CD14-positive monocyte (primary cell): Measurements from ENCODE around the gene PLPP7. TPM values are rescaled to one million over a fixed set of nuclear protein-coding genes. Genes with fewer than 3 reads are reported as not detected.
A peak's percentile ranks its signal among the peaks of the same experiment; 100 is the strongest.

Source experiments
- DNase-seq, 3 donors: peaks; one replicate each; pipeline ENCODE4 v3.0.0-alpha.2; 2011 to 2022
- H2AFZ ChIP-seq: 2 replicates; pipeline ENCODE4 v1.6.0; 2012; ENCODE audit warnings: mild to moderate bottlenecking, low read depth, low read length, inconsistent platforms; ENCODE audit not compliant: insufficient read depth, poor library complexity, severe bottlenecking
- H3K27ac ChIP-seq, 2 donors: 1 replicate in 1 of 2; 2 replicates in 1 of 2; pipeline ENCODE4 v1.5.1; 2012 to 2013; ENCODE audit warnings: low read length in 2 of 2, control low read depth in 1 of 2, inconsistent platforms in 1 of 2, low read depth in 1 of 2, mild to moderate bottlenecking in 1 of 2
- H3K27me3 ChIP-seq, 2 donors: one replicate each; pipeline versions ENCODE4 v1.6.0 to v1.6.1; 2011 to 2013; ENCODE audit warnings: low read length in 2 of 2; ENCODE audit not compliant: control insufficient read depth in 2 of 2, insufficient read depth in 2 of 2
- H3K36me3 ChIP-seq, 2 donors: replicated peaks in 1 of 2; 1 replicate in 1 of 2; 2 replicates in 1 of 2; pipeline versions ENCODE4 v1.5.1 to v1.6.1; 2012 to 2013; ENCODE audit warnings: low read length in 2 of 2, control low read depth in 1 of 2, inconsistent platforms in 1 of 2, mild to moderate bottlenecking in 1 of 2; ENCODE audit not compliant: insufficient read depth in 2 of 2, control insufficient read depth in 1 of 2
- H3K4me1 ChIP-seq, 2 donors: 1 replicate in 1 of 2; 2 replicates in 1 of 2; pipeline versions ENCODE4 v1.5.1 to v1.6.1; 2012 to 2013; ENCODE audit warnings: low read length in 2 of 2, control low read depth in 1 of 2, inconsistent platforms in 1 of 2, mild to moderate bottlenecking in 1 of 2, moderate library complexity in 1 of 2; ENCODE audit not compliant: insufficient read depth in 2 of 2, control insufficient read depth in 1 of 2
- H3K4me2 ChIP-seq: replicated peaks from 2 replicates; pipeline ENCODE3; 2012; ENCODE audit warnings: low read length, moderate library complexity, mild to moderate bottlenecking; ENCODE audit not compliant: poor library complexity, severe bottlenecking; ENCODE audit errors: extremely low read depth
- H3K4me3 ChIP-seq, 3 experiments: fragments of 200-600 bp in 1 of 3; sonication (generic) in 1 of 3; replicated peaks in 1 of 3; 1 replicate in 2 of 3; 2 replicates in 1 of 3; pipeline ENCODE4 v1.5.1; 2011 to 2013; ENCODE audit warnings: low read length in 3 of 3, mild to moderate bottlenecking in 3 of 3, control low read depth in 2 of 3, low read depth in 2 of 3, inconsistent platforms in 1 of 3, moderate library complexity in 1 of 3
- H3K79me2 ChIP-seq: 2 replicates; pipeline ENCODE4 v1.6.0; 2012; ENCODE audit warnings: mild to moderate bottlenecking, control low read depth, inconsistent platforms, low read length, moderate library complexity; ENCODE audit not compliant: insufficient read depth
- H3K9ac ChIP-seq: 2 replicates; pipeline ENCODE4 v1.6.0; 2017; ENCODE audit warnings: low read length, mild to moderate bottlenecking; ENCODE audit not compliant: insufficient read depth, poor library complexity, severe bottlenecking
- H3K9me3 ChIP-seq, 2 donors: replicated peaks in 1 of 2; 1 replicate in 1 of 2; 2 replicates in 1 of 2; pipeline versions ENCODE4 v1.5.1 to v1.6.1; 2012 to 2013; ENCODE audit warnings: low read length in 2 of 2, control low read depth in 1 of 2; ENCODE audit not compliant: control insufficient read depth in 1 of 2, insufficient read depth in 1 of 2
- H4K20me1 ChIP-seq: 2 replicates; pipeline ENCODE4 v1.6.0; 2012; ENCODE audit warnings: mild to moderate bottlenecking, low read length, control low read depth, moderate library complexity; ENCODE audit not compliant: insufficient read depth
- H3K27ac Mint-ChIP-seq, 7 donors: one replicate each; pipeline ENCODE4 v1.8.0; 2020; ENCODE audit warnings: mild to moderate bottlenecking in 7 of 7, mixed read lengths in 7 of 7, moderate library complexity in 6 of 7, inconsistent platforms in 2 of 7
- H3K27me3 Mint-ChIP-seq, 3 donors: one replicate each; pipeline ENCODE4 v1.8.0; 2021 to 2022; ENCODE audit warnings: low read depth in 3 of 3, mild to moderate bottlenecking in 3 of 3, mixed read lengths in 3 of 3, moderate library complexity in 3 of 3, inconsistent platforms in 1 of 3
- H3K36me3 Mint-ChIP-seq, 2 donors: one replicate each; pipeline ENCODE4 v1.8.0; 2020; ENCODE audit warnings: mixed read lengths in 2 of 2, inconsistent platforms in 1 of 2, mild to moderate bottlenecking in 1 of 2
- H3K4me1 Mint-ChIP-seq: one replicate; pipeline ENCODE4 v1.8.0; 2020; ENCODE audit warnings: mild to moderate bottlenecking, mixed read lengths
- H3K4me3 Mint-ChIP-seq, 2 donors: one replicate each; pipeline ENCODE4 v1.8.0; 2020; ENCODE audit warnings: mild to moderate bottlenecking in 2 of 2, mixed read lengths in 2 of 2, moderate library complexity in 1 of 2
- H3K9me3 Mint-ChIP-seq, 7 donors: one replicate each; pipeline ENCODE4 v1.8.0; 2020 to 2022; ENCODE audit warnings: mixed read lengths in 7 of 7, mild to moderate bottlenecking in 6 of 7, moderate library complexity in 6 of 7, inconsistent platforms in 2 of 7
- WGBS: methylation state at CpG from one replicate; pipeline ENCODE4 v1.1.5; 2013; ENCODE audit warnings: missing lambda C conversion rate; ENCODE audit not compliant: insufficient coverage; 5-methylcytosine and 5-hydroxymethylcytosine counted together
- intact Hi-C, 2 donors: fragments of 100-400 bp; cut with micrococcal nuclease; formaldehyde crosslinking; loops; one replicate each; pipeline versions ENCODE4 v1.15.0 to v1.15.1; 2023
- polyA plus RNA-seq, 3 donors: library from polyadenylated mRNA; depleted of rRNA in 1 of 3; unstranded in 2 of 3; stranded (reverse) in 1 of 3; fragments of 300-500 nt in 2 of 3; fragments of >200 nt in 1 of 3; fragmentation: Illumina TruSeq in 2 of 3; gene quantifications; 1 replicate in 2 of 3; 2 replicates in 1 of 3; pipeline ENCODE4 v1.2.3, GENCODE V29; 2012 to 2021
- TF ChIP-seq, protein P1 (sequence below): fragments of 200-600 bp; IDR thresholded peaks from one replicate; pipeline ENCODE4 v1.8.0; 2022; ENCODE audit warnings: antibody characterized with exemption, mild to moderate bottlenecking

The PLPP7 gene
- polyA plus RNA-seq, 3 donors = 1.1 to 3.1 (median 1.5) TPM

DNA sequence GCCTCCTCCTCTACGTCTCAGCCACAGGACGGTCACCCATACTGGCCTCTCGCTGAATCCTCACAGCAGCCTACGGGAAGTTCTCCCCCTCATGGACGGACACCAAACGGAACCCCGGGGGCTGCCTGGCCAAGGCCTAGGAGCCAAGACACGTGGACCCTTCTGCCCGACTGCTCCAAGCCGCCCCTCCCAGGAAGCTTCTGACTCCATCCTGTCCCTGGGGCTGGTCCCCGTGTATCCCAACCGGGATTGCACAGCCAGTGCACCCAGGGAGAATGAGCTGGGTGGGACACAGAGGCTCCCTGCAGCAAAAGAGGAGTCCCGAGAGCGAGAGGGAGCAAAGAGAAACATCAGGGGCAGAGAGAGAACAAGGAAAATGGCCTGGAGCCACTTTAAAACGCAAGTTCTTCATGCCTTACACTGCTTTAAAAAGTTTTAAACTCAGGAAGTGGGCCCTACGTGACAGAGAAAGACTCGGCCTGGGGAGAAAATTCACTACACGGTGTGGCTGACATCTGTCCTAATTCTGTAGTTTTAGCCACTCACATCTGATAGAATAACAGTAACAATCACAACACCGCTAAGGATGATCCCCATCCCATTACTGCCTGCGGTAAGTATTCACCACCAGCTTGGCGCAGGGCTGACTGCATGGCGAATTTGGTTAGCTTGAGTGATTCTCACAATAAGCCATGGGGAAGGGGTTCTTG, 16.2 kb upstream of the PLPP7 start:
- Mint-ChIP-seq H3K4me3 (peak overlapping the region; percentile 99 to 100), H3K4me1 (peaks cover 62% of the 10 kb centered on the region), H3K36me3 (peaks cover 3 to 15% of the 10 kb centered on the region in 2 donors), H3K27ac (peak overlapping the region; percentile 92 to 98 (median 96)), H3K27me3 (peaks cover 0 to 2% (median 0%) of the 10 kb centered on the region in 3 donors), H3K9me3 (peaks cover 0 to 2% (median 0%) of the 10 kb centered on the region in 7 donors)
- Histone ChIP-seq H3K4me2 (peak overlapping the region; percentile 98), H2AFZ (peak overlapping the region; percentile 48), H4K20me1 (peaks cover 58% of the 10 kb centered on the region), H3K36me3 (no peaks in the 10 kb centered on the region), H3K27ac (peak overlapping the region; percentile 75 to 93), H3K4me3 (peak overlapping the region; percentile 78 to 94 (median 93)), H3K9me3 (no peaks in the 10 kb centered on the region), H3K4me1 (peaks cover 62 to 65% of the 10 kb centered on the region in 2 donors), H3K79me2 (peaks cover 93% of the 10 kb centered on the region), H3K9ac (peak overlapping the region; percentile 86), H3K27me3 (no peaks in the 10 kb centered on the region)
- 1% methylated on average over 18 of the region's 22 CpGs for WGBS
- intact Hi-C loops = loop anchor here in 1 of 2 donors (10.0 kb wide), 2 partner anchors 462 to 1082 kb away; partner anchors contain the start of gene SETX
- TF ChIP-seq, protein P1, sequence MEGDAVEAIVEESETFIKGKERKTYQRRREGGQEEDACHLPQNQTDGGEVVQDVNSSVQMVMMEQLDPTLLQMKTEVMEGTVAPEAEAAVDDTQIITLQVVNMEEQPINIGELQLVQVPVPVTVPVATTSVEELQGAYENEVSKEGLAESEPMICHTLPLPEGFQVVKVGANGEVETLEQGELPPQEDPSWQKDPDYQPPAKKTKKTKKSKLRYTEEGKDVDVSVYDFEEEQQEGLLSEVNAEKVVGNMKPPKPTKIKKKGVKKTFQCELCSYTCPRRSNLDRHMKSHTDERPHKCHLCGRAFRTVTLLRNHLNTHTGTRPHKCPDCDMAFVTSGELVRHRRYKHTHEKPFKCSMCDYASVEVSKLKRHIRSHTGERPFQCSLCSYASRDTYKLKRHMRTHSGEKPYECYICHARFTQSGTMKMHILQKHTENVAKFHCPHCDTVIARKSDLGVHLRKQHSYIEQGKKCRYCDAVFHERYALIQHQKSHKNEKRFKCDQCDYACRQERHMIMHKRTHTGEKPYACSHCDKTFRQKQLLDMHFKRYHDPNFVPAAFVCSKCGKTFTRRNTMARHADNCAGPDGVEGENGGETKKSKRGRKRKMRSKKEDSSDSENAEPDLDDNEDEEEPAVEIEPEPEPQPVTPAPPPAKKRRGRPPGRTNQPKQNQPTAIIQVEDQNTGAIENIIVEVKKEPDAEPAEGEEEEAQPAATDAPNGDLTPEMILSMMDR = no peak
- DNase-seq = peak in 2 of 3 donors; percentile 59 to 67

DNA sequence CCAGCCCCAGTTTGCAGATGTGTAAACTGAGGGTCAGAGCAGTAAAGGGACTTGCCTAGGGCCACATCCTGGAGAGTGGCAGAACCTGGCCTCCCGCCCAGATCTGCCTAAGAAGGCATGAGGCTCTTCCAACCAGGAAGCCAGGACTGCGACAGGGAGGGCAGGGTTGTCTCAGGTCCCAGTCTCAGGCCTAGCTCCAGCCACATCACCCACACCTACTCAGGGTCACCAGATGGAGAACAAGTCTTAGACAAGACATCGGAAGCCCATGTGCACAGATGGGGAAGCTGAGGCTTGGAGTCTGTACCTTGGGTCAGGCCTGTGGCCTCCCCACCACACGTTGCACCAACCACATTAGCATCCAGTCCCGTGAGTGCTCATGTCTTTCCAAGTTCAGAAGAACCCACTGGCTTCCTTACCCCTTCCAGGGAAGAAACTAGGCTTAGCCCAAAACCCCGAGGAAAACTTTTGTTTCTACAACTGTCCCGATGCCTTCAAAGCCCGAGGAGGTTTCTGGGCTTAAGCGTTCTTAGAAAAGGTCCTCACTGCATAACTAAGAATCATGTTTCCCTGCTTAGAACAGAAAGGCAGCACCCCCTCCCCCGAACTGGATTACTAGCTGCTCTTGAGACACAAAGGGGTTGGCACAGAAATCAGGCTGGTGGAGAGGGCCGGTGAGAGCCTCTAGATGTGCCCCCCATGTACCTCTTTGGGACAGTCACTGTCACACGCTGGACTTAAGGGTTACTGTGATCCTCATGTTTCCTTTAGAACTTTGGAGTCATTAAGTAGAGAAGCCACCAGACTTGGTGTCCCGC, 15.5 kb upstream of the PLPP7 start:
- peak in 2 of 3 donors; percentile 54 to 64 for DNase-seq
- TF ChIP-seq, protein P1 = no peak
- H3K9me3 ChIP-seq = no peaks in the 10 kb centered on the region
- Mint-ChIP-seq H3K27me3 (no peaks in the 10 kb centered on the region), H3K36me3 (peaks cover 3 to 15% of the 10 kb centered on the region in 2 donors), H3K4me3 (peak overlapping the region; percentile 99 to 100), H3K4me1 (peaks cover 62% of the 10 kb centered on the region), H3K9me3 (peaks cover 0 to 2% (median 0%) of the 10 kb centered on the region in 7 donors), H3K27ac (peak overlapping the region; percentile 92 to 98 (median 96))
- no peaks in the 10 kb centered on the region for H3K36me3 ChIP-seq
- peak overlapping the region; percentile 86 for H3K9ac ChIP-seq
- 2% methylated on average over 8 of the region's 13 CpGs for WGBS
- intact Hi-C loops = loop anchor here in 1 of 2 donors (2.0 to 10.0 kb wide), 3 partner anchors 19 to 1081 kb away; partner anchors contain the start of gene SETX
- H2AFZ ChIP-seq = peak overlapping the region; percentile 48
- peaks cover 54% of the 10 kb centered on the region for H4K20me1 ChIP-seq
- peak overlapping the region; percentile 75 to 93 for H3K27ac ChIP-seq
- no peaks in the 10 kb centered on the region for H3K27me3 ChIP-seq
- H3K4me2 ChIP-seq = peak overlapping the region; percentile 98
- H3K4me1 ChIP-seq = peaks cover 62 to 65% of the 10 kb centered on the region in 2 donors
- peak overlapping the region; percentile 78 to 94 (median 93) for H3K4me3 ChIP-seq
- peaks cover 85% of the 10 kb centered on the region for H3K79me2 ChIP-seq
